ENCODE measurements around the gene ACAN. TPM values are rescaled to one million over a fixed set of nuclear protein-coding genes. Genes with fewer than 3 reads are reported as not detected.

ACAN gene
- total and polyA plus RNA-seq, 9 of the 15 experiments (the other 6 are each of a cell fraction or from before 2014, with no cell fraction given) = not detected

DNA sequence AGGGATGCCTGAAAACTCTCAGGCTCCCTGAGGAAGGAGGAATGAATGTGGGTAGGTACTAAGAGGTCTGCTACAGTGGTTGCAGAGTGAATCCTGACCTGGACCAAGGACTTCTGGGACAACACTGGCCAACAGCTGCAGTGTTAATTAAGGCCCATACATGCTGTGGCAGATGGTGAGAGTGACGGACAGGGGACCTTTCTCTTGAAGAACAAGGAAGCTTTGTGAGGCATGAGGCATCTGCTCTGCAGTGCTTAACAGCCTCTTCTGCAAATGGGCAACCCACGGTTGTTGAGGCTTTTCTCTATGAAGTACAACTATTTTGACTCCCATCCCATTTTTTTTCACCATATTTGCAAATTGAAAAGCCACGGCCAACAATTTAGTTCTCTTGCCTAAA is 26.6 kb upstream of the ACAN start (continued):
- TF ChIP-seq, protein P1, sequence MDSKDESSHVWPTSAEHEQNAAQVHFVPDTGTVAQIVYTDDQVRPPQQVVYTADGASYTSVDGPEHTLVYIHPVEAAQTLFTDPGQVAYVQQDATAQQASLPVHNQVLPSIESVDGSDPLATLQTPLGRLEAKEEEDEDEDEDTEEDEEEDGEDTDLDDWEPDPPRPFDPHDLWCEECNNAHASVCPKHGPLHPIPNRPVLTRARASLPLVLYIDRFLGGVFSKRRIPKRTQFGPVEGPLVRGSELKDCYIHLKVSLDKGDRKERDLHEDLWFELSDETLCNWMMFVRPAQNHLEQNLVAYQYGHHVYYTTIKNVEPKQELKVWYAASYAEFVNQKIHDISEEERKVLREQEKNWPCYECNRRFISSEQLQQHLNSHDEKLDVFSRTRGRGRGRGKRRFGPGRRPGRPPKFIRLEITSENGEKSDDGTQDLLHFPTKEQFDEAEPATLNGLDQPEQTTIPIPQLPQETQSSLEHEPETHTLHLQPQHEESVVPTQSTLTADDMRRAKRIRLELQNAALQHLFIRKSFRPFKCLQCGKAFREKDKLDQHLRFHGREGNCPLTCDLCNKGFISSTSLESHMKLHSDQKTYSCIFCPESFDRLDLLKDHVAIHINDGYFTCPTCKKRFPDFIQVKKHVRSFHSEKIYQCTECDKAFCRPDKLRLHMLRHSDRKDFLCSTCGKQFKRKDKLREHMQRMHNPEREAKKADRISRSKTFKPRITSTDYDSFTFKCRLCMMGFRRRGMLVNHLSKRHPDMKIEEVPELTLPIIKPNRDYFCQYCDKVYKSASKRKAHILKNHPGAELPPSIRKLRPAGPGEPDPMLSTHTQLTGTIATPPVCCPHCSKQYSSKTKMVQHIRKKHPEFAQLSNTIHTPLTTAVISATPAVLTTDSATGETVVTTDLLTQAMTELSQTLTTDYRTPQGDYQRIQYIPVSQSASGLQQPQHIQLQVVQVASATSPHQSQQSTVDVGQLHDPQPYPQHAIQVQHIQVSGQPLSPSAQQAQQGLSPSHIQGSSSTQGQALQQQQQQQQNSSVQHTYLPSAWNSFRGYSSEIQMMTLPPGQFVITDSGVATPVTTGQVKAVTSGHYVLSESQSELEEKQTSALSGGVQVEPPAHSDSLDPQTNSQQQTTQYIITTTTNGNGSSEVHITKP (IDR thresholded peaks at IDR 0.05; ENCODE audit: partially characterized antibody) = no peak

GRCh38 chr15:88779944-88780343 is 23.3 kb upstream of the ACAN start:
- Histone ChIP-seq H3K36me3 (ENCODE audit: control insufficient read depth, insufficient read depth, low read length) (no peaks in the 10 kb centered on the region), H3K9ac (ENCODE audit: insufficient read depth in 1 of 2, low read depth in 2 of 2, low read length in 2 of 2) (no peak overlapping the region), H3K27me3 (ENCODE audit: control insufficient read depth in 2 of 2, insufficient read depth in 2 of 2, low read length in 2 of 2) (peaks cover 9 to 17% of the 10 kb centered on the region in 2 experiments; a peak in 4 of 5 replicates), H3K4me3 (no peak overlapping the region), H3K4me1 (replicated peaks in 1 of 2; ENCODE audit: control insufficient read depth in 2 of 2, insufficient read depth in 2 of 2, low read length in 2 of 2) (no peaks in the 10 kb centered on the region), H3K4me2 (ENCODE audit: insufficient read depth, low read length) (no peak overlapping the region), H3K27ac (ENCODE audit: extremely low read depth, low read depth, low read length) (no peak overlapping the region), H2AFZ (ENCODE audit: low read depth, low read length) (no peak overlapping the region), H3K9me1 (ENCODE audit: control insufficient read depth, insufficient read depth, low read length) (no peaks in the 10 kb centered on the region), H4K20me1 (replicated peaks; ENCODE audit: control insufficient read depth, insufficient read depth, low read length) (no peaks in the 10 kb centered on the region), H3K9me3 (replicated peaks; ENCODE audit: control insufficient read depth, insufficient read depth, low read depth, low read length) (no peaks in the 10 kb centered on the region), H3K79me2 (ENCODE audit: control insufficient read depth, insufficient read depth, low read length) (no peaks in the 10 kb centered on the region)
- in situ Hi-C loops (cut with MboI) (no loop called here), intact Hi-C loops (cut with micrococcal nuclease) (no loop called here)
- ATAC-seq (no peak), DNase-seq (ENCODE audit: extremely low read depth in 1 of 4, low spot score in 3 of 4) (no peak), FAIRE-seq (no peak)
- ChIA-PET CTCF (ENCODE audit: low intra/inter-chr PET ratio) (no interaction called here), POLR2A (no interaction called here)
- WGBS (ENCODE audit: insufficient coverage, low coverage, missing lambda C conversion rate) = 5% methylated on average over 1 of the region's 1 CpG
- no TSS peak for BruUV-seq (replicated peaks)
- TF ChIP-seq BRCA1 (IDR thresholded peaks at IDR 0.05) (no peak), BRCA1 (CRISPR knock-in tag; IDR thresholded peaks at IDR 0.05) (no peak), ZNF57 (CRISPR knock-in tag; IDR thresholded peaks at IDR 0.05) (no peak), COPS2 (conservative IDR thresholded peaks at IDR 0.05) (no peak), CEBPG (CRISPR knock-in tag; IDR thresholded peaks at IDR 0.05) (no peak), CEBPG (tag; conservative IDR thresholded peaks at IDR 0.05 in 1 of 2, IDR thresholded peaks at IDR 0.05 in 1 of 2) (no peak), POU5F1 (IDR thresholded peaks at IDR 0.05; ENCODE audit: borderline replicate concordance, low read depth, low read length, partially characterized antibody) (no peak), POLR2AphosphoS2 (IDR thresholded peaks at IDR 0.05; ENCODE audit: low read length) (no peak), SIN3A (IDR thresholded peaks at IDR 0.05; ENCODE audit: borderline replicate concordance in 2 of 2, control insufficient read depth in 1 of 2, low read depth in 2 of 2, low read length in 2 of 2) (no peak)
- TF ChIP-seq, protein P2, sequence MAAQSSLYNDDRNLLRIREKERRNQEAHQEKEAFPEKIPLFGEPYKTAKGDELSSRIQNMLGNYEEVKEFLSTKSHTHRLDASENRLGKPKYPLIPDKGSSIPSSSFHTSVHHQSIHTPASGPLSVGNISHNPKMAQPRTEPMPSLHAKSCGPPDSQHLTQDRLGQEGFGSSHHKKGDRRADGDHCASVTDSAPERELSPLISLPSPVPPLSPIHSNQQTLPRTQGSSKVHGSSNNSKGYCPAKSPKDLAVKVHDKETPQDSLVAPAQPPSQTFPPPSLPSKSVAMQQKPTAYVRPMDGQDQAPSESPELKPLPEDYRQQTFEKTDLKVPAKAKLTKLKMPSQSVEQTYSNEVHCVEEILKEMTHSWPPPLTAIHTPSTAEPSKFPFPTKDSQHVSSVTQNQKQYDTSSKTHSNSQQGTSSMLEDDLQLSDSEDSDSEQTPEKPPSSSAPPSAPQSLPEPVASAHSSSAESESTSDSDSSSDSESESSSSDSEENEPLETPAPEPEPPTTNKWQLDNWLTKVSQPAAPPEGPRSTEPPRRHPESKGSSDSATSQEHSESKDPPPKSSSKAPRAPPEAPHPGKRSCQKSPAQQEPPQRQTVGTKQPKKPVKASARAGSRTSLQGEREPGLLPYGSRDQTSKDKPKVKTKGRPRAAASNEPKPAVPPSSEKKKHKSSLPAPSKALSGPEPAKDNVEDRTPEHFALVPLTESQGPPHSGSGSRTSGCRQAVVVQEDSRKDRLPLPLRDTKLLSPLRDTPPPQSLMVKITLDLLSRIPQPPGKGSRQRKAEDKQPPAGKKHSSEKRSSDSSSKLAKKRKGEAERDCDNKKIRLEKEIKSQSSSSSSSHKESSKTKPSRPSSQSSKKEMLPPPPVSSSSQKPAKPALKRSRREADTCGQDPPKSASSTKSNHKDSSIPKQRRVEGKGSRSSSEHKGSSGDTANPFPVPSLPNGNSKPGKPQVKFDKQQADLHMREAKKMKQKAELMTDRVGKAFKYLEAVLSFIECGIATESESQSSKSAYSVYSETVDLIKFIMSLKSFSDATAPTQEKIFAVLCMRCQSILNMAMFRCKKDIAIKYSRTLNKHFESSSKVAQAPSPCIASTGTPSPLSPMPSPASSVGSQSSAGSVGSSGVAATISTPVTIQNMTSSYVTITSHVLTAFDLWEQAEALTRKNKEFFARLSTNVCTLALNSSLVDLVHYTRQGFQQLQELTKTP (IDR thresholded peaks at IDR 0.05; ENCODE audit: low read depth in 1 of 2, partially characterized antibody in 2 of 2) = no peak
- TF ChIP-seq, protein P3, sequence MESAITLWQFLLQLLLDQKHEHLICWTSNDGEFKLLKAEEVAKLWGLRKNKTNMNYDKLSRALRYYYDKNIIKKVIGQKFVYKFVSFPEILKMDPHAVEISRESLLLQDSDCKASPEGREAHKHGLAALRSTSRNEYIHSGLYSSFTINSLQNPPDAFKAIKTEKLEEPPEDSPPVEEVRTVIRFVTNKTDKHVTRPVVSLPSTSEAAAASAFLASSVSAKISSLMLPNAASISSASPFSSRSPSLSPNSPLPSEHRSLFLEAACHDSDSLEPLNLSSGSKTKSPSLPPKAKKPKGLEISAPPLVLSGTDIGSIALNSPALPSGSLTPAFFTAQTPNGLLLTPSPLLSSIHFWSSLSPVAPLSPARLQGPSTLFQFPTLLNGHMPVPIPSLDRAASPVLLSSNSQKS (CRISPR knock-in tag; IDR thresholded peaks at IDR 0.05) = no peak

All from K562 (cell line).